Measurements from ENCODE around the gene S100A3. TPM values are rescaled to one million over a fixed set of nuclear protein-coding genes. Genes with fewer than 3 reads are reported as not detected.

S100A3 gene
- polyA plus RNA-seq, 1 donor (not counting 4 experiments of a cell fraction or from before 2014, with no cell fraction given) = 15.1 TPM

DNA sequence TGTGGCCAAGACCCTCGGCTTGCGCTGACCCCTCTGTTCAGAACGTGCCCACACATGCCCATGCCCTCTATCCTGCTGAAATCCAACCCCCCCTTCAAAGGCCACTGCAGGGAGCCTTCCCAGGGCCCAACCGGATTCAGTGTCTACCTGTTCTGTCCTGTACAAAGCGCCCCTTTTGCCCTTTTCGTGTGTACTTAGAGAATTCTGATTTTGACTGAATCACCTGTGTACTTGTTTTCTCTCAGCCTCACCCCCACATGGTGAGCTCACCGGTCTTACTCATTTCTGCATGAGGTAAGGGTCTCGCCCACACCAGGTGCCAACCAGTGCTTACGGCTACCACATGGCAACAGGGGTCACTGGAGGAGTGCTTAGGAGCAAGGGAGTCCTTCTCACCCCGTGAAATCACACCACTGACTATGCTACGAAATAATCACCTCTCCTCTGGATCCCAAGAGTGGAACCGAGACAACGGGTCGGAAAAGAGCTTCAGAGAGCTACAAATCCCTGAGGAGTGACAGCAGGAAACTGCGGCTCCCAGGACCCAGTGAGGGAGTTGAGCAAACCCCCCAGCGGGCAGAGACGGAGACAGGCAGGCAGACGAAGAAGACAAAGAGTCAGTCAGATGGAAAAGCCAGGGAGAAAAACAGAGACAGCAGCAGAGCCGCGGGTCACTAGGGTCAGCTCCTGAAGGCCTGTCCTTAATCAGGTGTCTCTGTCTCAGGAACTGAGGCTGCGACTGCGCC lies 18.7 kb upstream of the S100A3 start:
- H3K9me3 ChIP-seq (ENCODE audit: control insufficient read depth, low read depth, low read length) = no peaks in the 10 kb centered on the region
- no peak overlapping the region for H2AFZ ChIP-seq (ENCODE audit: control insufficient read depth, low read length)
- peak overlapping the region; percentile 99 for H3K9ac ChIP-seq (ENCODE audit: control insufficient read depth, extremely low read depth, insufficient read depth, low read length)
- DNase-seq (ENCODE audit: low read depth, low spot score) (peak; percentile 100), FAIRE-seq (peak; percentile 96)
- peak overlapping the region; percentile 3 to 70 (median 47) for H3K4me3 ChIP-seq (ENCODE audit: control insufficient read depth in 2 of 3, extremely low read depth in 1 of 3, insufficient read depth in 2 of 3, low read depth in 1 of 3, low read length in 3 of 3)
- H3K79me2 ChIP-seq (ENCODE audit: control insufficient read depth, insufficient read depth, low read length) = peaks cover 21% of the 10 kb centered on the region
- H3K4me2 ChIP-seq (ENCODE audit: control insufficient read depth, extremely low read depth, insufficient read depth, low read depth, low read length) = peak overlapping the region; percentile 97
- H3K27ac ChIP-seq (ENCODE audit: control insufficient read depth, insufficient read depth, low read length) = peak overlapping the region; percentile 100
- no peaks in the 10 kb centered on the region for H3K9me1 ChIP-seq (ENCODE audit: control insufficient read depth, extremely low read depth, insufficient read depth, low read length)
- H3K27me3 ChIP-seq (ENCODE audit: control insufficient read depth, extremely low read depth, insufficient read depth, low read length) = no peaks in the 10 kb centered on the region
- no peak for TF ChIP-seq EZH2 (IDR thresholded peaks at IDR 0.05; ENCODE audit: low read length)
- TF ChIP-seq, protein P1, sequence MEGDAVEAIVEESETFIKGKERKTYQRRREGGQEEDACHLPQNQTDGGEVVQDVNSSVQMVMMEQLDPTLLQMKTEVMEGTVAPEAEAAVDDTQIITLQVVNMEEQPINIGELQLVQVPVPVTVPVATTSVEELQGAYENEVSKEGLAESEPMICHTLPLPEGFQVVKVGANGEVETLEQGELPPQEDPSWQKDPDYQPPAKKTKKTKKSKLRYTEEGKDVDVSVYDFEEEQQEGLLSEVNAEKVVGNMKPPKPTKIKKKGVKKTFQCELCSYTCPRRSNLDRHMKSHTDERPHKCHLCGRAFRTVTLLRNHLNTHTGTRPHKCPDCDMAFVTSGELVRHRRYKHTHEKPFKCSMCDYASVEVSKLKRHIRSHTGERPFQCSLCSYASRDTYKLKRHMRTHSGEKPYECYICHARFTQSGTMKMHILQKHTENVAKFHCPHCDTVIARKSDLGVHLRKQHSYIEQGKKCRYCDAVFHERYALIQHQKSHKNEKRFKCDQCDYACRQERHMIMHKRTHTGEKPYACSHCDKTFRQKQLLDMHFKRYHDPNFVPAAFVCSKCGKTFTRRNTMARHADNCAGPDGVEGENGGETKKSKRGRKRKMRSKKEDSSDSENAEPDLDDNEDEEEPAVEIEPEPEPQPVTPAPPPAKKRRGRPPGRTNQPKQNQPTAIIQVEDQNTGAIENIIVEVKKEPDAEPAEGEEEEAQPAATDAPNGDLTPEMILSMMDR (optimal IDR thresholded peaks at IDR 0.05 in 1 of 3, IDR thresholded peaks at IDR 0.05 in 1 of 3, conservative IDR thresholded peaks at IDR 0.05 in 1 of 3; ENCODE audit: extremely low read depth in 1 of 3, insufficient read depth in 2 of 3, low read length in 3 of 3) = no peak
- peaks cover 14 to 16% of the 10 kb centered on the region in 2 experiments for H3K36me3 ChIP-seq (ENCODE audit: control insufficient read depth in 2 of 2, extremely low read depth in 1 of 2, insufficient read depth in 2 of 2, low read length in 2 of 2)
- dilution Hi-C loops (cut with MboI; ENCODE audit: extremely low pct_ligation_motif_present, low sequenced_read_pairs) = no loop called here
- peaks cover 14% of the 10 kb centered on the region for H4K20me1 ChIP-seq (ENCODE audit: control insufficient read depth, extremely low read depth, insufficient read depth, low read length)
- H3K4me1 ChIP-seq (ENCODE audit: control insufficient read depth, extremely low read depth, insufficient read depth, low read length) = peaks cover 41% of the 10 kb centered on the region

DNA sequence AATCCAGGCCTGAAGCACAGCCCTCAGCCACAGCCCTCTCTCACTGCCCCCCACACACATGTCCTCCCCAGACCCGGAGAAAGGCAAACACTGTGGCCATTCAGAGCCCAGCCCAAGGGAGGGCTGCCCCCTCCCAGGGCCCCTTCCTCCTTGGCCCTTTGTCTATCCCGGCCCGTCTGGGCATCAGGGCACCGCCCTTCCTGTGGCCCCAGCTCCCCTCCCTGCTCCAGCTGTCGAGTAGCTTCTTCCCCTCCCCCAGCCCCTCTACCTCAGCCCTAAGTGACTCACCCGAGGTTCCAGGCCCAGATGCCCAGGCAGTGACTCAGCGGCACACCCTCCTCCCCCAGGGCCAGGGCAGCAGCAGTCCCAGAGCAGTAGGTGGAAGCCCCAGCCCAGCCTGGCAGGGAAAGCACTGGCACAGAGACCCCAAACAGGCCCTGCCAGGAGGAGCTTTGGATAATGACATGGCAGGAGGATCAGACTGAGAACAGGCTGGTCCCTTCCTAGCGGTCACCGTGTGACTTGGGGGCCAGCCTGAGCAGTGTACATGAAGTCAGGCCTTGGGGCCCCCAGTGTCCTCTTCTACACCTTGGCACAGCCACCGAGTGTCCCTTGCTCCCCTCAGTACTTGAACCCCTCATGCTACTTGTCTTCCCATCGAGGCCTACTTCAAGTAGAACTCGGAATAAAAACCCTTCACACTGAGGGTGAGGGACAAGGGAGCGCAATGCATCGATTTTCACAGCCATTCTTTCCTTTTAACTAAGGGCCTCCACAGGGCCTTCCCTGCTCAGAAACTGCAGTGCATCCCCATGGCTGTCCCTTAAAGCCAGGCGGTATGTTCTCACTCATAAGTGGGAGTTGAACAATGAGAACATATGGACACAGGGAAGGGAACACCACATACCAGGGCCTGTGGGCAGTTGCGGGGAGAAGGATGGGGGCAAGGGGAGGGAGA lies 17.6 kb upstream of the S100A3 start:
- Histone ChIP-seq H4K20me1 (ENCODE audit: control insufficient read depth, extremely low read depth, insufficient read depth, low read length) (peaks cover 21% of the 10 kb centered on the region), H3K36me3 (ENCODE audit: control insufficient read depth in 2 of 2, extremely low read depth in 1 of 2, insufficient read depth in 2 of 2, low read length in 2 of 2) (peaks cover 14 to 21% of the 10 kb centered on the region in 2 experiments), H3K79me2 (ENCODE audit: control insufficient read depth, insufficient read depth, low read length) (peaks cover 21% of the 10 kb centered on the region), H3K9me1 (ENCODE audit: control insufficient read depth, extremely low read depth, insufficient read depth, low read length) (no peaks in the 10 kb centered on the region), H3K4me1 (ENCODE audit: control insufficient read depth, extremely low read depth, insufficient read depth, low read length) (peaks cover 30% of the 10 kb centered on the region), H3K4me2 (ENCODE audit: control insufficient read depth, extremely low read depth, insufficient read depth, low read depth, low read length) (peak overlapping the region; percentile 97), H3K9ac (ENCODE audit: control insufficient read depth, extremely low read depth, insufficient read depth, low read length) (peak overlapping the region; percentile 99), H3K27me3 (ENCODE audit: control insufficient read depth, extremely low read depth, insufficient read depth, low read length) (no peaks in the 10 kb centered on the region), H2AFZ (ENCODE audit: control insufficient read depth, low read length) (no peak overlapping the region), H3K27ac (ENCODE audit: control insufficient read depth, insufficient read depth, low read length) (peak overlapping the region; percentile 100), H3K4me3 (ENCODE audit: control insufficient read depth in 2 of 3, extremely low read depth in 1 of 3, insufficient read depth in 2 of 3, low read depth in 1 of 3, low read length in 3 of 3) (peak overlapping the region; percentile 38 to 86 (median 61)), H3K9me3 (ENCODE audit: control insufficient read depth, low read depth, low read length) (no peaks in the 10 kb centered on the region)
- DNase-seq (ENCODE audit: low read depth, low spot score) (peak; percentile 99), FAIRE-seq (peak; percentile 86)
- no peak for TF ChIP-seq EZH2 (IDR thresholded peaks at IDR 0.05; ENCODE audit: low read length)
- TF ChIP-seq, protein P1 (optimal IDR thresholded peaks at IDR 0.05 in 1 of 3, IDR thresholded peaks at IDR 0.05 in 1 of 3, conservative IDR thresholded peaks at IDR 0.05 in 1 of 3; ENCODE audit: extremely low read depth in 1 of 3, insufficient read depth in 2 of 3, low read length in 3 of 3) = no peak
- dilution Hi-C loops (cut with MboI; ENCODE audit: extremely low pct_ligation_motif_present, low sequenced_read_pairs) = no loop called here
